GM23338 (cell line): ENCODE results near the gene OSBPL10. TPM values are rescaled to one million over a fixed set of nuclear protein-coding genes. Genes with fewer than 3 reads are reported as not detected.

Source experiments
- CREB1 ChIP-seq: fragments of 250-450 bp; sonication (Bioruptor Pico); IDR thresholded peaks from 2 replicates; pipeline ENCODE4 v1.5.0; 2020; ENCODE audit warnings: low read depth, mild to moderate bottlenecking, moderate library complexity
- EZH2phosphoT487 ChIP-seq: fragments of 200-600 bp; sonication (generic); IDR thresholded peaks from one replicate; pipeline ENCODE4 v1.8.1; 2018; ENCODE audit warnings: antibody characterized with exemption; ENCODE audit not compliant: unreplicated experiment
- POLR2AphosphoS5 ChIP-seq: IDR thresholded peaks from 2 replicates; pipeline ENCODE4 v1.6.1; 2016; ENCODE audit warnings: antibody characterized with exemption, low read depth
- STAT1 ChIP-seq: IDR thresholded peaks from one replicate; pipeline ENCODE4 v1.6.1; 2016; ENCODE audit warnings: antibody characterized with exemption; ENCODE audit not compliant: unreplicated experiment
- polyA plus RNA-seq: library from polyadenylated mRNA; unstranded; fragments of >200 nt; fragmentation: Nextera tagmentation; extraction: Ambion mirVana; gene quantifications from 2 replicates; pipeline ENCODE4 v1.2.1, GENCODE V29; 2016
- total RNA-seq: library from RNA; depleted of rRNA; stranded (reverse); fragments of >200 nt; shearing (Covaris generic); gene quantifications from 2 replicates; pipeline ENCODE4 v1.2.3, GENCODE V29; 2014
- TF ChIP-seq, protein P1 (sequence below): fragments of 250-450 bp; sonication (Bioruptor Pico); IDR thresholded peaks from 2 replicates; pipeline ENCODE4 v1.5.0; 2020; ENCODE audit warnings: mild to moderate bottlenecking, moderate library complexity
- TF ChIP-seq, protein P2 (sequence below), 2 experiments: fragments of 200-600 bp in 1 of 2; sonication (generic) in 1 of 2; conservative IDR thresholded peaks; 2 replicates each; pipeline versions ENCODE4 v1.5.1 to v1.6.1; 2016 to 2017; ENCODE audit warnings: antibody characterized with exemption in 2 of 2, low read depth in 2 of 2, mild to moderate bottlenecking in 2 of 2, moderate library complexity in 1 of 2

OSBPL10 gene
- total and polyA plus RNA-seq, 2 experiments from 2014 or later = 23.8 to 149 TPM

DNA sequence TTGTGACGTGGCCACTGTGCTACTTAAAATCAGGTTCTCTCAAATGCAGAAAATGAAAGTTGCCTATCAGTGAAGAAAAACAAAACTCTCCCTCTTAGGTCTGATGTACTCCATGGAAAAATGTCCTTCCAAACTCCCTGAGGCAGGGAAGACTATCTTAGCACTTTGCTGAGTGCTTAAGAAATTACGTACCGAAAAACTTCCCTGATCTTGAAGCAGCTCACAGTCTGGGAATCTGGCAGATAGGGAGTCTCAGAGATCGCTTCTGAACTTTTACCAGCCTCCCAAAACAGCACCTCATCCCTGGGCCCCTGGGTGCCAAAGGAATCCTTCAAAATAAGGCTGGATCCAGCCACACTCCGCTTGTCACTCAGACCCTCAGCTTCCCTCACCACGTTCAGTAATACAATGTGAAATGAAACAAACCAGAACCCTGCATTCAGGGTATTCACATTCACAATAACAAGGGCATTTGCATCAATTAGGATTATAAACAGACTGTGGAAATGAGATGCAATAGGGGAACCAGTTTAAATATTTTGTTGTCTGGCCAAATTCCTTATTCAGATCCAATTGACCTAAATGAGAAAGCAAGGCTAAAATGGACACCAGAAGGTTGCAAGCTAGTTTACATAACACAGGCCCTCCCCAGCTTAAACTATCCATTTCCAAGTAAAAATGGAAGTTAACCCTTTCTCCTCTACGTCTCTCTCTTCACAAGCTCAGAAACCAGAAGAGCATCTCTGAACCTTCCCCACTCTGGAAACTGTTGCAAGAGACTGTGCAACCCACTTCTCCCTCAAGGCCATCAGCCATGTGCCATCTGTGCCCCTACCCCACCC, 20.9 kb downstream of the OSBPL10 start (continued):
- TF ChIP-seq, protein P1, sequence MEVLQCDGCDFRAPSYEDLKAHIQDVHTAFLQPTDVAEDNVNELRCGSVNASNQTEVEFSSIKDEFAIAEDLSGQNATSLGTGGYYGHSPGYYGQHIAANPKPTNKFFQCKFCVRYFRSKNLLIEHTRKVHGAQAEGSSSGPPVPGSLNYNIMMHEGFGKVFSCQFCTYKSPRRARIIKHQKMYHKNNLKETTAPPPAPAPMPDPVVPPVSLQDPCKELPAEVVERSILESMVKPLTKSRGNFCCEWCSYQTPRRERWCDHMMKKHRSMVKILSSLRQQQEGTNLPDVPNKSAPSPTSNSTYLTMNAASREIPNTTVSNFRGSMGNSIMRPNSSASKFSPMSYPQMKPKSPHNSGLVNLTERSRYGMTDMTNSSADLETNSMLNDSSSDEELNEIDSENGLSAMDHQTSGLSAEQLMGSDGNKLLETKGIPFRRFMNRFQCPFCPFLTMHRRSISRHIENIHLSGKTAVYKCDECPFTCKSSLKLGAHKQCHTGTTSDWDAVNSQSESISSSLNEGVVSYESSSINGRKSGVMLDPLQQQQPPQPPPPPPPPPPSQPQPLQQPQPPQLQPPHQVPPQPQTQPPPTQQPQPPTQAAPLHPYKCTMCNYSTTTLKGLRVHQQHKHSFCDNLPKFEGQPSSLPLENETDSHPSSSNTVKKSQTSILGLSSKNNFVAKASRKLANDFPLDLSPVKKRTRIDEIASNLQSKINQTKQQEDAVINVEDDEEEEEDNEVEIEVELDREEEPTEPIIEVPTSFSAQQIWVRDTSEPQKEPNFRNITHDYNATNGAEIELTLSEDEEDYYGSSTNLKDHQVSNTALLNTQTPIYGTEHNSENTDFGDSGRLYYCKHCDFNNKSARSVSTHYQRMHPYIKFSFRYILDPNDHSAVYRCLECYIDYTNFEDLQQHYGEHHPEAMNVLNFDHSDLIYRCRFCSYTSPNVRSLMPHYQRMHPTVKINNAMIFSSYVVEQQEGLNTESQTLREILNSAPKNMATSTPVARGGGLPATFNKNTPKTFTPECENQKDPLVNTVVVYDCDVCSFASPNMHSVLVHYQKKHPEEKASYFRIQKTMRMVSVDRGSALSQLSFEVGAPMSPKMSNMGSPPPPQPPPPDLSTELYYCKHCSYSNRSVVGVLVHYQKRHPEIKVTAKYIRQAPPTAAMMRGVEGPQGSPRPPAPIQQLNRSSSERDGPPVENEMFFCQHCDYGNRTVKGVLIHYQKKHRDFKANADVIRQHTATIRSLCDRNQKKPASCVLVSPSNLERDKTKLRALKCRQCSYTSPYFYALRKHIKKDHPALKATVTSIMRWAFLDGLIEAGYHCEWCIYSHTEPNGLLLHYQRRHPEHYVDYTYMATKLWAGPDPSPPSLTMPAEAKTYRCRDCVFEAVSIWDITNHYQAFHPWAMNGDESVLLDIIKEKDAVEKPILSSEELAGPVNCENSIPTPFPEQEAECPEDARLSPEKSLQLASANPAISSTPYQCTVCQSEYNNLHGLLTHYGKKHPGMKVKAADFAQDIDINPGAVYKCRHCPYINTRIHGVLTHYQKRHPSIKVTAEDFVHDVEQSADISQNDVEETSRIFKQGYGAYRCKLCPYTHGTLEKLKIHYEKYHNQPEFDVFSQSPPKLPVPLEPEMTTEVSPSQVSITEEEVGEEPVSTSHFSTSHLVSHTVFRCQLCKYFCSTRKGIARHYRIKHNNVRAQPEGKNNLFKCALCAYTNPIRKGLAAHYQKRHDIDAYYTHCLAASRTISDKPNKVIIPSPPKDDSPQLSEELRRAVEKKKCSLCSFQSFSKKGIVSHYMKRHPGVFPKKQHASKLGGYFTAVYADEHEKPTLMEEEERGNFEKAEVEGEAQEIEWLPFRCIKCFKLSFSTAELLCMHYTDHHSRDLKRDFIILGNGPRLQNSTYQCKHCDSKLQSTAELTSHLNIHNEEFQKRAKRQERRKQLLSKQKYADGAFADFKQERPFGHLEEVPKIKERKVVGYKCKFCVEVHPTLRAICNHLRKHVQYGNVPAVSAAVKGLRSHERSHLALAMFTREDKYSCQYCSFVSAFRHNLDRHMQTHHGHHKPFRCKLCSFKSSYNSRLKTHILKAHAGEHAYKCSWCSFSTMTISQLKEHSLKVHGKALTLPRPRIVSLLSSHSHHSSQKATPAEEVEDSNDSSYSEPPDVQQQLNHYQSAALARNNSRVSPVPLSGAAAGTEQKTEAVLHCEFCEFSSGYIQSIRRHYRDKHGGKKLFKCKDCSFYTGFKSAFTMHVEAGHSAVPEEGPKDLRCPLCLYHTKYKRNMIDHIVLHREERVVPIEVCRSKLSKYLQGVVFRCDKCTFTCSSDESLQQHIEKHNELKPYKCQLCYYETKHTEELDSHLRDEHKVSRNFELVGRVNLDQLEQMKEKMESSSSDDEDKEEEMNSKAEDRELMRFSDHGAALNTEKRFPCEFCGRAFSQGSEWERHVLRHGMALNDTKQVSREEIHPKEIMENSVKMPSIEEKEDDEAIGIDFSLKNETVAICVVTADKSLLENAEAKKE = peak; percentile 75; the same call in 1 of the 2 replicates
- TF ChIP-seq POLR2AphosphoS5 (peak; percentile 69), EZH2phosphoT487 (no peak), CREB1 (CRISPR knock-in tag) (peak; percentile 11; the same call in 1 of the 2 replicates), STAT1 (no peak)
- TF ChIP-seq, protein P2, sequence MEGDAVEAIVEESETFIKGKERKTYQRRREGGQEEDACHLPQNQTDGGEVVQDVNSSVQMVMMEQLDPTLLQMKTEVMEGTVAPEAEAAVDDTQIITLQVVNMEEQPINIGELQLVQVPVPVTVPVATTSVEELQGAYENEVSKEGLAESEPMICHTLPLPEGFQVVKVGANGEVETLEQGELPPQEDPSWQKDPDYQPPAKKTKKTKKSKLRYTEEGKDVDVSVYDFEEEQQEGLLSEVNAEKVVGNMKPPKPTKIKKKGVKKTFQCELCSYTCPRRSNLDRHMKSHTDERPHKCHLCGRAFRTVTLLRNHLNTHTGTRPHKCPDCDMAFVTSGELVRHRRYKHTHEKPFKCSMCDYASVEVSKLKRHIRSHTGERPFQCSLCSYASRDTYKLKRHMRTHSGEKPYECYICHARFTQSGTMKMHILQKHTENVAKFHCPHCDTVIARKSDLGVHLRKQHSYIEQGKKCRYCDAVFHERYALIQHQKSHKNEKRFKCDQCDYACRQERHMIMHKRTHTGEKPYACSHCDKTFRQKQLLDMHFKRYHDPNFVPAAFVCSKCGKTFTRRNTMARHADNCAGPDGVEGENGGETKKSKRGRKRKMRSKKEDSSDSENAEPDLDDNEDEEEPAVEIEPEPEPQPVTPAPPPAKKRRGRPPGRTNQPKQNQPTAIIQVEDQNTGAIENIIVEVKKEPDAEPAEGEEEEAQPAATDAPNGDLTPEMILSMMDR (conservative IDR thresholded peaks at IDR 0.05; ENCODE audit: low read depth in 2 of 2) = no peak
